ENCODE measurements around the gene PCBP3.

Gene PCBP3

DNA sequence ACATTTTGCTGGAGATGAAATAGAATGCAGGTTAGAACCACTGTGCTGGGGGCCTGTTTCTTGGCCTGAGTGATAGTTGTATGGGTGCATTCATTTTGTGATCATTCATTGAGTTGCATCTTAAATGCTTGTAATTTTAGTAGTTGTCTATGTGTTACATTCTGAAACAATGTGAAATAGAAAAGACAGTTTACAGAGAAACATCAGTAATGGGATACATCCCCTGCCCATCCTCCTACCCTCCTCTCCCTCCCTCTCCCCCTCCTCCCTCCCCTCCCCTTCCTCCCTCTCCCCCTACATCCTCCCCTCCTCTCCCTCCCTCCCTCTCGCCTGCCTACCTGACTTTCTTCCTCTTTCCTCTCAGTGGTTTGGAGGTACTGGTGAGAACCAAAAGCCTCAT is 283.5 kb downstream of the PCBP3 start:
- no peak for DNase-seq (ENCODE audit: low read depth, low spot score)

DNA sequence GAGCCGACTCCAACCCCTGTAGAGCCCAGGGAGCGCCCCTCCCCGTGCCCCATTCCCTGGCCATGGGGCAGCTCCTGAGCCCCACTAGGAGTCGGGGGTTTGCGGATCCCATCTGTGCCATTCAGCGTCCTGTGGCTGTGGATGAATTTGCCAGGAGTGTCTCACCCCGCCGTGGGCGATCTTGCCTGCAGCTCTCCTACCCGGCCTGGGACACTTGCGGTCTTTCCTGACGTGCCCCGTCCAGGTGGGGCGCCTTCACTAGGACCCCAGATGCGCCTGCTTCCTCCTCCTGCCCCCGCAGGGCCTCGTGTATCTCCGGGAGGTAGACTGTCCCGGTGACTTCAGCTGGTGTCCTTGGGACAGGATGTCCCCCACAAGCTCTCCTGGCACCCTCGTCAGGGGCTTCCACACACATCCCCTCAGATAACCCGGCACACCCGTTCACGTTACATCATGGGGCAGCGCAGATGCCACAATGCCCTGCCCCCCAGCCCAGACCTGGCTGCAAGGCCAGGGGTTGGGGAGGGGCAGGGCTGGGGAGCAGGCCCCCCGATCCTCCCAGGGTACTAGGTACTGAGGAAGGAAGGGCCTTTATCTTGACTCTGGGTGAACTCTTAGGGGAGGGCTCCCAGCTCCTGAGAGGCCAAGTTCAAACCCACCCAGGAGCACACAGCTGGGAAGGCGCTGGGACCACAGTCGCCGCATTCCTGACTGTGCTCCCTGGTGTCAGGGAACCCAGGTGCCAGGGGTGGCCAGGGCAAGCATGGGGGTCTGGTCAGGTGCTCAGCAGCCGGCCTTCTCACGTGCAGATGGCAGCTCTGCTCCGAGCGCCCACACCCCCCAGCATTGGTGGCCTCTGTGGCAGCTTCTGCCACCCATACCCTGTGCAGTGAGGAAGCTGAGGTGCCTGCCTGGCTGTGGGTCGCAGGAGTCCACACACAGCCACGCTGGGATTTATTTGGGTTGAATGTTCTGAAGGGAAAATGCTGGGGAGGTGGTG is 284.6 kb downstream of the PCBP3 start:
- no peak for DNase-seq (ENCODE audit: low read depth, low spot score)

DNA sequence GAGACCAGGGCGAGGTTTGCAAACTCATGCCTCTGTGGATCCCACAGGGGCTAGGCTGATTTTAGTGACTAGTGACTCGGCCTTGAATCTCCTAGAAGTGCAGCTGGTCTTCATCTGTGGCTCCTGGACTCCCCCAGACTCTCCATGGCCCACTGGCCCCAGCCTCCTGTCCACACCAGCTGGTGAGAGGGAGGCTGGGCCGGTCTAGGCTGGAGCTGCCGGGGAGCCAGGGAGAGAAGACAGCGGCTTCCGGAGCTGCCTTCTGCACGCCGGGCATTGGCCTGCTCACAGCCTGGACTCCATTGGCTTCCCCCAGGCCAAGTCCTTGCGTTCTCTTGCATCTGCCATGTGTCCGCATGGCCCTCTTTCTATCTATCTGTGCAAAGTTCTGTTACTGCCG is 285.9 kb downstream of the PCBP3 start:
- no peak for DNase-seq (ENCODE audit: low read depth, low spot score)

DNA sequence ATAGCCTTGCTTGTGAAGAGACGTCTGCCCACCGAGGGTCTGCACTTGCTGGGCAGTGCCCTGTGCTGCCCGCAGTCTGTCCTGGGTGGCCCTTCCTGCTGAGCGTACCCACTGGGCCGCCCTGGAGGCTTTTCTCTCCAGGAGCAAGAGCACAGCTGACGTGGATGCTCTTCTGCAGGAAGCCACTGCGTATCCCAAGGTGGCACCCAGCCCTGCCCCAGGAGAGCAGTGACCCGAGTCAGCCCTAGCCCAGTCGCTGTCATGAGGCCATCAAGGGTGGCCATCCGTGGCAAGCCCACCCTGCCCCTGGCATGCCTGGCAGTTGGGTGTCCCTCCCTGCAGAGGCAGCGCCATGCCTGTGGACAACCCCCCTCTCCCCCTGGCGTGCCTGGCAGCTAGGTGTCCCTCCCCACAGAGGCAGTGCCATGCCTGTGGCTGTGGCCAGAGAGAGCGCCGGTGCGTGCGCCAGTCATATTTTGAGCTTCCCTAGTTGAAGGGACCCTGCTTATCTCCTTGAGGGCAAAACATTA is 286.8 kb downstream of the PCBP3 start:
- DNase-seq (ENCODE audit: low read depth, low spot score), result no peak

DNA sequence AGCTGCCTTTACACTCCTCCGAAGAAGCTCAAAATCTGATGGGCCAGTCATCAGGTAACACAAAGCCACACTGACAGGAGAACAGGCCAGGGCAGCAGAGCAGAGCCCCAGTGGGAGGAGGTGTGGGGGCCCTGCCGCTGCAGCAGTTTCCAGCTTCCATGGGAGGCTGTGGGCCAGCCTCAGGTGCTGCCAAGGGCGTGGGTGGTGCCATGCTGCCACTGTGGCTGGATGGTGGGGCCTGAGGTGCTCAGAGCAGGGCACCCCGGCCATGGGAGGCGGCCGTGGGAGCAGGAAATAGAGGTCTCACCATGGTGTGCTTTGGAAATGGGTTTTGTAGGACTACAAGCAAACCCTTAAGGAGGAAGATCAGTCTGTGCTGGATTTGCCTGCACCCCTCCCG is 287.3 kb downstream of the PCBP3 start:
- DNase-seq (ENCODE audit: low read depth, low spot score), result no peak

DNA sequence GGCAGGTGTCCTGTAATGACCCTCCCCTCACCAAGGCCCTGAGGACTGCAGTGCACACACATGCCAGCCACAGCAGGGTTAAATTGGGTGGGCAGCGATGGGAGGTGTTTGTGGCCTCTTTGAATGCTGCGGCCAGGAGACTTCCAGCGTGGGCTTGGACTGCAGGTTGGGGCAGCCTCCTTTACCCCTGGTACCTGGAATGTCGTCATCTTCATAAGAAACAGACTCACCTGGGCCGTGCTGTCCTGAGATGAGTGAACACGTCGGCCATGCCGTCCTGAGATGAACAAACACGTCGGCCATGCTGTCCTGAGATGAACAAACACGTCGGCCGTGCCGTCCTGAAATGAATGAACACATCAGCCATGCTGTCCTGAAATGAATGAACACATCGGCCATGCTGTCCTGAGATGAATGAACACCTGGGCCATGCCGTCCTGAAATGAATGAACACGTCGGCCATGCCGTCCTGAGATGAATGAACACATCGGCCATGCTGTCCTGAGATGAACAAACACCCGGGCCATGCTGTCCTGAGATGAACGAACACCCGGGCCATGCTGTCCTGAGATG is 288.0 kb downstream of the PCBP3 start:
- no peak for DNase-seq (ENCODE audit: low read depth, low spot score)

DNA sequence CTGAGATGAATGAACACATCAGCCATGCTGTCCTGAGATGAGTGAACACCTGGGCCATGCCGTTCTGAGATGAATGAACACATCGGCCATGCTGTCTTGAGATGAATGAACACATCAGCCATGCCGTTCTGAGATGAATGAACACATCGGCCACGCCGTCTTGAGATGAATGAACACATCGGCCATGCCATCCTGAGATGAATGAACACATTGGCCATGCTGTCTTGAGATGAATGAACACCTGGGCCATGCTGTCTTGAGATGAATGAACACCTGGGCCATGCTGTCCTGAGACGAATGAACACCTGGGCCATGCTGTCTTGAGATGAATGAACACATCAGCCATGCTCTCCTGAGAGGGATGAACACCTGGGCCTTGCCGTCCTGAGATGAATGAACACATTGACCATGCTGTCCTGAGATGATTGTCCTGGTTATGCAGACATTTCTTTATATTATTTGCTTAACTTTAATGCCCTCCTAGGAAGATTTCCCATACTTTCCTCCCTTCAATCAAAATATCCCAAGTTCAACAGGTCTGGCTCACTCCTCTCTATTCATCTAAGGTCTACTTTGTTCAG is 289.5 kb downstream of the PCBP3 start:
- no peak for DNase-seq (ENCODE audit: low read depth, low spot score)

DNA sequence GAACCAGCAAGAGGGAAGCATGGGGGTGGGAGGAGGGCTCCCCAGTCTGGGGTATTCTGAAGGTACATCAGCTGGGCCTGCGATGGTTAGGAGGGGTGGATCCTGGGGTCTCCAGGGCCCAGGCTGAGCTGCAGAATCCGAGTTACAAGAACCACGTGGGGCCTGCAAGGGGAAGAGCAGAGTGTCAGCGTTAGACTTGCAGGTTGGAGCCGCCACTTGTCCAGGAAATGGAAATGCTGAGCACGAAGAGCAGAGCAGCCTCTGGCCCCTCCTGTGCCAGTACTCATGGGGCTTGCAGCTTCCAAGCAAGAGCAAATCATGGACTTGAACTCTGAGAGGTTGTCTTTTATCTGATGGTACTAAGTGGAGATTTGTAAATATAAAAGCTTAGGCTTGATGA is 290.6 kb downstream of the PCBP3 start:
- DNase-seq (ENCODE audit: low read depth, low spot score), result no peak

DNA sequence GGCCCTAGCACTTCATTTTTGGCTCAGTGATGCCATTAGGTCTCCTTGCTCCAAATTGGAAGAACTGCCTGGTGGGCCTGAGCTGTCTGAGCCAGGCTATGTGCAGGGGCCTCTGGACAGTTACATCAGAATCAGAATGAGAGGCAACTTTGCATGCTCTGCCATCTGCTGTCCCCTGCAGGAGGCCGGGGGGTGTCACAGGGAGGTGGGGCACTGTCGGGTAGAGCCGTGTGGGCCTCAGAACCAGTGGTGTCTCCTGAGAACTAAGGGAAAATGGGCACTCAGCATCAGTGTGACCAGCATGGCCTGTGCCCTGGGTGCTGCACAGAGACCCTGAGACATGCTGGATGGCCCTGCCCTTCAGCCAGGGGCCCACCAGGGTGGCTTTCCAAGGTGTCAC is 291.0 kb downstream of the PCBP3 start:
- no peak for DNase-seq (ENCODE audit: low read depth, low spot score)

DNA sequence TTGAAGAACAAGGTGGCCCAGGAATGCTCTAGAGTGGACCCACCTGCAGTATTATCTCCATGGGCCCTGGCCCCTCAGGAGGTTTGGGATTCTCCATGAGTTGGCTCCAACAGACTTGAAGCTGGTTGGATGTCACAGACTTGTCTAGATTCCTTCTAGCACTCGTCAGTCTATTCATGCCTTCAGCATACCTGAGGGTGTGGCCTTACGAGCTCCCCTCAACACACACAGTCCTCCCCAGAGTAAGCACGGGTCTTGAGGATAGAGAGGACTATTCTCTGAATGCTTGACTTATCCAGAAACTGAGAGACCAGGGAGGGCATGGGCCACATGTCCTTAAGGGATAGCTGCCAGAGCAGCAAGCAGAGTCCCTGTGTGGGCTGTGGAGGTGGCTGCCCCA is 292.1 kb downstream of the PCBP3 start:
- no peak for DNase-seq (ENCODE audit: low read depth, low spot score)

DNA sequence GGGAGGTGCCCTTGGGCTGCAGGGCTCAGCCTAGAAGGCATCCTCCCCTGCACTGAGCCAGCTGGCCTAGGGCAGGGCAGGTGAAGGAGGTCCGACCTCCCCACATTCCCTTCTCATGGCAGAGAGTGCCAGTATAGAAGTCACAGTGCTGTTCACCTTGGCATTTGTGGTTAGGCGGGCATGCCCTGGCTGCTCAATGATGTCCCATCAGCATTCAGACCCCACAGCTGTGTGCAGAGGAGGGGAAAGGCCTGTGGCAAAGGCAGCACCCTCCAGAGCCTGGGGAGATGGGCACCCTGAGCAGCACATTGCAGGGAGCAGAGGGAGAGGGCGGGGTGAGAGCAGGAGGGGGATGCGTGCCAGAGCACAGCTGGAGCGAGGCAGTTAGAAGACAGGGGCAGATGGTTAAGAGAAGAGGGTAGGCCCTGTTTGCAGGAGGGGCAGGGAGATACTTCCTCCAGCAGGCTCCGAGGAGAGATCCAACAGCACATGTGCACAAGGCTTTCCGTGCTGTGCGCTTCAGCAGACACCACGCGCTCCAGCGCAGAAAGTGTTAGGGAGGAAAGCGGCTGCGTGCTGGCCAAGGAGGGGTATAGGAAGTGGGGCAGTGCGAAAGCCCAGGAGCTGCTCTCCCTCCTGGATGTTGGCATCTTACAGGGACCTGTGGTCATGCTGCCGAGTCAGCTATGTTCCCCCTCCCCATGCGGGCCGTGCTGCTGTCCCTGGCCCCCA is 294.4 kb downstream of the PCBP3 start:
- DNase-seq (ENCODE audit: low read depth, low spot score), result no peak

DNA sequence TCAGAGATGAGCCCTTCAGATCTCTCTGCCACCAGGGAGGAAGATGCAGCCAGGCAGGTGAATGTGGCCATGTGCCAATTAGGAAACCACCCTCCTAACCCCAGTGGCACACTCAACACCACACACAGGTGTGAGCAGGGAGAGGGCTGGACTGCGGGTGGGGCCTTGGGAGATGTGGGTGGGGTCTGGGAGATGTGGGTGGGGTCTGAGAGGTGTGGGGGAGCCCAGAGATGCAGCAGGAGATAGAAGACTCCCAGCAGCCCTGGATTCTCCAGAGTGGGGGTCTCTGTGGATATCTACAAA is 294.9 kb downstream of the PCBP3 start:
- no peak for DNase-seq (ENCODE audit: low read depth, low spot score)

DNA sequence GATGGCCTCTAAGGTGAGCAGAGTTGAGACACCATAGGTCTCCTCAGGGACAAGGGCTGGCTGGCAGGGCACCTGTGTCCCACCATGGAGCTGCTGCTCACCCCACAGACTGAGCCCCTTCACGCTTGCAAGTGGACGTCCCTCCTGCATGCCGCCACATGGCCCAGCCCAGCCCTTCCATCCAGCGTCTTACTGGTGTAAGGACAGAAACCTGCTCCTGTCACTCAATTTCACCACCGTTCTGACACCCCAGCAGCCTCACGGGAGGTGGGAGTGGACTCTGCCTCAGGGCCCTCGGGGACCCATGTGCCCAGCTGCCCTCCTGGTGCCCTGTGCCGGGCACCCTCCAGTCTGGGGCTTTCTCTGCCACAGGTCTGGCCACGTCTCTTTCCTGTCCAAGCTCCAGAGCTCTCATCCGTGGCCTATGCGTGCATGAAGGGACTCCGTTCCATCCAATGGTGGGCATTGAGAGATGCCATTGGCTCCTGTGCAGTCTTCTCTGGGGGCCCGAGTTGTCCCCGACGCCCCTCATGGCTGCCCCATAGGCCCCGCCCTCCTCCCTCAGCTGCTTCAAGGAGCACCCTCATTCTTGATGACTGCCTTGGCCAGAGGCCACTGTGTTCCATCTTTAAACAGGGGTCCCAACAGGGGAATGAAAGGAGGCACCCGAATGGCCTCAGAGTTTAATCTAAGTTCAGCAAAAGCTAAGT is 295.4 kb downstream of the PCBP3 start:
- no peak for DNase-seq (ENCODE audit: low read depth, low spot score)

DNA sequence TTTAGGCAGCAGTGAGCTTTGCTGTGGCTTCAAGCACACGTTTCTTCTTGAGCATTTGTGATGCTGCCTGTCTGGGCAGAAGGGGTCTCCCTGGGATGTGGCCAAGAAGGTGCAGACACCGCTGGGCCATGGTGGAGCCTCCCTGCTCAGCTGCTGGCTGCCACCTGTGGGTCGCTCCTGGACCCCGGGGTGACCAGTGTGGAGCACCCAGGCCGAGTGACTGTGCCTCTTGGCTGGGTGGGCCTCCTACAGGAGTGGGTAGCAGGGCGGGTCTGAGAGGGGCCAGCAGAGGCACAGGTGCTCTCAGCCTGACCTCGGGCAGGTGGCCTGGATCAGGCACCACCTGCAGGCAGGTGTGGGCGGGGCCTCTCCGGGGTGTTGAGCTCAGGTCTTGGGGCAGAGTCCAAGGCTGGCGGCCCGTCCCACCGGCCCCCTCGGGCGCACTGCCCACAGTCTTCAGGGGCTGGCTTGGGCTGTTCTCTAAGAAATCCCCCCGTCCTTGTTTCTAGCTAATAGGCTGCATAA is 296.1 kb downstream of the PCBP3 start:
- no peak for DNase-seq (ENCODE audit: low read depth, low spot score)

DNA sequence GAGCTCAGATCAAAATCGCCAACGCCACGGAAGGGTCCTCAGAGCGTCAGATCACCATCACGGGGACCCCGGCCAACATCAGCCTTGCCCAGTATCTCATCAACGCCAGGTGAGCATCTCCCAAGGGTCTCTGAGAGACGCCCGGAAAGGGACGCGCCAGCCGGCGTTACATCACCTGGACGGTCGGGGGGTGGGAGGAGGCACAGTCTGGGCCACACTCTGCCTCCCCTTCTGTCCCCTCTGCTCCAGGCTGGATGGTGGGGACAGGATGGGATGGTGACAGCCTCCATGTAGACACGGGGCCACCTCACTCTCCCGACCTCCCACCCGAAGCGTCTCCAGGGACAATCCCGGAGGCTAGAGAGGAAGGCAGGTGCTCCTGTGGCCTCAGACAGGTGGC is 296.6 kb downstream of the PCBP3 start:
- DNase-seq (ENCODE audit: low read depth, low spot score), result no peak

DNA sequence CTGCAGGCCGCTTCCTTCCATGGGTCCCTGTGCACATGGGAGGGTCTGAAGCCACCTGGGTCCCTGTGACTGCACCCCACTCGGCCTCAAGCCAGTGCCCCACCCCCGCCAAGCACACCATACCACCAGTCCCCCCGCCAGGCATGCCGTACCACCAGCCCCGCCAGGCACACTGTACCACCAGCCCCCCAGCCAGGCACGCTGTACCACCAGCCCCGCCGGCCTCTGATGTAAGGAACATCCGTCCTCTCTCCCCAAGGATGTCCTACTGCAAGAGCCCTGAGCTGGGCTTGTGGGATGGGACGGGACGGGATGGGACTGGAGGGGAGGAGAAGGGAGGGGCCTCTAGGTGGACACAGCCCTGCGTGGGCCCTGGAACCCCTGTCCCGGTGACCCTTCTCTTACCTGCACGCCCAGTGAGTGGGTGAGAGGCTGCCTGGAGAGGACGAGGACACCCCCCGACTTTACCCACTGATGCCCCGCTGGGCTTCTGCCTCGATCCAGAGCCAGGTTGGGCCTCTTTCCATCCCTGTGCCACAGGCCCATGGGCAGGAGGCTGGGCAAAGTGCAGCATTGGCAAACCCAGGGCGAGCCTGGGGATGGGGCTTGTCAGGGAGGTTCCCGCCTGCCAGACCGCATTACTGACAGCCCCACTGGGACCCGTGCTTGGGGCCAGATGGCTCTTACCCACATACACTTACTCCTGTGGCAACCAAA is 297.3 kb downstream of the PCBP3 start:
- DNase-seq (ENCODE audit: low read depth, low spot score), result no peak

DNA sequence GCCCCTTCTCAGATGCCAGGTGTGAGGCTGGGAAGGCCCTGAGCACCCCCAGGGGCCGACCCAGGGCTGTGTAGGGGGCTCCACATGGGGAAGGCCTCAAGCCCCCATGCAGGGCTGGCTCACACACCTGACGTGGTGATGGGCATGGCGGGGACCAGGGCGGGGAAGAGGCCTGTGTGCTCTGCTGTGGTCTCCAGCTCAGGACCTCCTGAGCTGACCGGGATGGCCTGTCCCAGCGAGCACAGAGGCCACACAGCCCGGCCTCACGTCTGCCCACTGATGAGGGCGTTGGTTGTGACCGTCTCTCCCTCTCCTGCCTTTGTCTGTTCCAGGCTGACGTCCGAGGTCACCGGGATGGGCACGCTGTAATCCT is 297.8 kb downstream of the PCBP3 start:
- no peak for DNase-seq (ENCODE audit: low read depth, low spot score)

DNA sequence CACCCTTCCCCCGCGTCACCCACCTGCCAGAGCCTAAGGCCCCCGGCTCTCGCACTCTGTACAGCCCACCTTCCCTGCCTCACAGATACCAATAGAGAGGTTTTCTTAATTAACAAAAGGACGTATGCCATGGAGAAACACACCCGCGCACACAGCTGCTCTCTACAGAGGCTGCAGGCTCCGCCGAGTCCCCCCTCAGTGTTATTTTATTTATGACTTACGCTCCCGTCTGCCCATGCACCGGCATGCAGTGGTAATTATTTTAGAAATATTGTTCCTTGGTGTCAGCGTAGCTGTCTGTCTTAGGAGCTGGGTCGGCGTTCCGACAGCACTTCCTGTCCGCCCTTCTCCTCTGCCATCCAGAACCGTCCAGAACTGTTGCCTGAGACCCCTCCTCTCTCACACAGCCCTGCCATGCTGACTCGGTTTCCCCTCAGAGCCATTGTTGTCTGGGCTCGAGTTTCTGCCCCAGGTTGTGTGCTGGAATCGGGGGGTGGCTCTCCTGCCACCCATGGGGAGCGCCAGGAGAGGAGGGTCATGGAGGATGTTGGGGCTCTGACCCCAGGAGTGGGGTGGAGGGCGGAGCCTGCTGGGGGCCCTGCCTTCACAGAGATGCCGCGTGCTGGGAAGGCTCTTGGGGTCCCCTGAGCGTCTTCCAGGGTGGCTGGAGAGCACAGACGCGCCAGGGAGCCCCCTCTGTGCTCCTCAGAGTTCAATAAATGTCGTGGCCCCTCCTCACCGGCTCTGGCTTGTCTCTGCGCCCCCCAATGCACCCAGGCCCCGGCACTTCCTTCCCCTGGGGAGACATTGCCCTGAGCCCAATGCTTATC is 298.4 kb downstream of the PCBP3 start:
- DNase-seq (ENCODE audit: low read depth, low spot score), result no peak

DNA sequence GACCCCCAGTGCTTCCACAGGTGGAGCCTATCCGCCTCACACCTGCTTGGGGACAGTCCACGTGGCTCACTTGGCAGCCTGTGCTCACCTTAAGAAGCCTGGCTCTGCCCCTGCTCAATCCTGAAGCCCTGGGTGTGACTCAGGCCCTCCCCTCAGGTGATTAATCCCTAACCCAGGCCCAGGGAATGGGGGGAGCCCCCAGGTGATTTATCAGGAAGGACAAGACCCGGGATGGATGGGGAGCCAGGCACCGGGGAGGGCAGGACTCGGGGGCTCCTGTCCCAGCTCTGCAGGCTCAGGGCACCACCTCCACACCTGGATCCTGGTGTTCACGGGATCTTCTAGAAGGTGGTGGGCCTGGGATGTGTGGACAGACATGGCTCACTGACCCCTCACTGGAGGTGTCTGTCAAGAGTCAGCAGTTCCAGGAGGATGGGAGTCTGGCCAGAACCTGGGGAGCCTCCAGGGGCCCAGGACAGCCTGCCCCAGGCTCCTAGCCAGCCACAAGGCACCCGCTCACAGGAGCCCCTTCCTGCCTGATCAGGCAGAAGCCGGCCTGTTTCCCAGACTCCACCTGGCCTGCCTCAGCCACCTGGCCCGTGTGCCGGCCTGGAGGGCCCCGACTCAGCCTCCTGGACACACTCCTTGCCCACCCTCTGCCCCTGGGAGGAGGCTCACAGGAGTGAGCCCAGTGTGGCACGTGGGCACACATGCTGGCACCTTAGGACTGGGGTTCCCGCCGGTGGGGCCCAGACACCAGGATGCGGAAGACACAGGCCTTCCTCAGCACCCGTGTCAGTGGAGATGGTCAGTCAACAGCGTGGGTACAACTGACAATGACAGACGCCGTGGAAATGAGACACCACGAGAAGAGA is 299.5 kb downstream of the PCBP3 start:
- DNase-seq (ENCODE audit: low read depth, low spot score), result no peak
